ENCODE data around the gene CNDP1.

The CNDP1 gene

GRCh38 chr18:74507097-74507881 lies 27.0 kb upstream of the CNDP1 start:
- TF ChIP-seq CREB1 (IDR thresholded peaks at IDR 0.05; ENCODE audit: low read depth) = no peak
- no peak for TF ChIP-seq EGR1 (IDR thresholded peaks at IDR 0.05)
- no peak for TF ChIP-seq TEAD4 (IDR thresholded peaks at IDR 0.05)
- TF ChIP-seq YY1 (IDR thresholded peaks at IDR 0.05; ENCODE audit: low read depth) = no peak
- no peak for TF ChIP-seq TAF1 (IDR thresholded peaks at IDR 0.05; ENCODE audit: low read depth)
- TF ChIP-seq NFIC (IDR thresholded peaks at IDR 0.05) = no peak
- TF ChIP-seq ZBTB7A (IDR thresholded peaks at IDR 0.05; ENCODE audit: low read depth) = no peak
- TF ChIP-seq TCF12 (IDR thresholded peaks at IDR 0.05; ENCODE audit: low read depth) = no peak
- TF ChIP-seq RAD21 (IDR thresholded peaks at IDR 0.05; ENCODE audit: low read depth) = no peak
- TF ChIP-seq EP300 (IDR thresholded peaks at IDR 0.05; ENCODE audit: borderline replicate concordance) = no peak
- no peak for TF ChIP-seq USF1 (IDR thresholded peaks at IDR 0.05)
- TF ChIP-seq FOXM1 (IDR thresholded peaks at IDR 0.05; ENCODE audit: borderline replicate concordance, low read depth) = no peak
- no peak for TF ChIP-seq CEBPB (IDR thresholded peaks at IDR 0.05)
- no peak for TF ChIP-seq REST (IDR thresholded peaks at IDR 0.05; ENCODE audit: low read depth)
- TF ChIP-seq MAX (IDR thresholded peaks at IDR 0.05) = no peak

GRCh38 chr18:74507927-74508326 lies 26.4 kb upstream of the CNDP1 start:
- no peak for TF ChIP-seq ZBTB7A (IDR thresholded peaks at IDR 0.05; ENCODE audit: low read depth)
- TF ChIP-seq REST (IDR thresholded peaks at IDR 0.05; ENCODE audit: low read depth) = no peak
- TF ChIP-seq FOXM1 (IDR thresholded peaks at IDR 0.05; ENCODE audit: borderline replicate concordance, low read depth) = no peak
- TF ChIP-seq TEAD4 (IDR thresholded peaks at IDR 0.05) = no peak
- TF ChIP-seq TCF12 (IDR thresholded peaks at IDR 0.05; ENCODE audit: low read depth) = no peak
- no peak for TF ChIP-seq CEBPB (IDR thresholded peaks at IDR 0.05)
- TF ChIP-seq MAX (IDR thresholded peaks at IDR 0.05) = no peak
- TF ChIP-seq YY1 (IDR thresholded peaks at IDR 0.05; ENCODE audit: low read depth) = no peak
- no peak for TF ChIP-seq USF1 (IDR thresholded peaks at IDR 0.05)
- TF ChIP-seq RAD21 (IDR thresholded peaks at IDR 0.05; ENCODE audit: low read depth) = no peak

- no peak for TF ChIP-seq EP300 (IDR thresholded peaks at IDR 0.05; ENCODE audit: borderline replicate concordance)
- TF ChIP-seq CREB1 (IDR thresholded peaks at IDR 0.05; ENCODE audit: low read depth) = no peak
- TF ChIP-seq TAF1 (IDR thresholded peaks at IDR 0.05; ENCODE audit: low read depth) = no peak
- TF ChIP-seq RAD21 (IDR thresholded peaks at IDR 0.05; ENCODE audit: low read depth) = no peak
- TF ChIP-seq MAX (IDR thresholded peaks at IDR 0.05) = no peak
- TF ChIP-seq NFIC (IDR thresholded peaks at IDR 0.05) = no peak
- TF ChIP-seq REST (IDR thresholded peaks at IDR 0.05; ENCODE audit: low read depth) = no peak
- no peak for TF ChIP-seq ZBTB7A (IDR thresholded peaks at IDR 0.05; ENCODE audit: low read depth)
- TF ChIP-seq EGR1 (IDR thresholded peaks at IDR 0.05) = no peak
- TF ChIP-seq TEAD4 (IDR thresholded peaks at IDR 0.05) = no peak
- no peak for TF ChIP-seq YY1 (IDR thresholded peaks at IDR 0.05; ENCODE audit: low read depth)
- no peak for TF ChIP-seq FOXM1 (IDR thresholded peaks at IDR 0.05; ENCODE audit: borderline replicate concordance, low read depth)
- TF ChIP-seq CEBPB (IDR thresholded peaks at IDR 0.05) = no peak
- no peak for TF ChIP-seq TCF12 (IDR thresholded peaks at IDR 0.05; ENCODE audit: low read depth)
- TF ChIP-seq USF1 (IDR thresholded peaks at IDR 0.05) = no peak
Measured at GRCh38 chr18:74508366-74508765, 25.9 kb upstream of the CNDP1 start.

All from Ishikawa (cell line).